Measurements from ENCODE around the gene OR2T1.

- TF ChIP-seq CTCF (IDR thresholded peaks at IDR 0.05) (no peak), POLR2A (IDR thresholded peaks at IDR 0.05) (no peak)
Measured at GRCh38 chr1:248366609-248367008, 36.2 kb upstream of the OR2T1 start.

Measured in lower leg skin (tissue), 3 donors.